ENCODE results near the gene CCNL1. TPM values are rescaled to one million over a fixed set of nuclear protein-coding genes. Genes with fewer than 3 reads are reported as not detected.

Gene CCNL1
- total and polyA plus RNA-seq, 2 donors (not counting 3 experiments of a cell fraction or from before 2014, with no cell fraction given) = 119 to 137 TPM

DNA sequence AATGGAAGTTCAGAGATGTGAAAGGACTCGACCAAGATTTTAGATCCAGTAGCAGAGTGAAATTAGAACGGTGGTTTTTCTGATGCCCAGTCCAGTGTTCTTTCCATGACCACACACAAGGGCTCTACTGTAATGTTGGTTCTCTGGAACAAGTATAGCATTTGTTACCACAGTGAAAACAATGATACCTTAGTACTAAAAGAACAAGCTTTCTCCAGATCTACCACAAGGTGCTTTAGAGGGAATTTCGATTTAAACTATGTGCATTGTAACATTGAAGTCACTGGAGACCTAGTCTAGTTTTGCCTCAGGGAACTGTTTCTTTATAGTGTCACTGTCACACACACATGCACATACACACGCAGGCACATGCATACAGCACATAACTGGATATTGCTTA lies 12.8 kb upstream of the CCNL1 start:
- Histone ChIP-seq H3K9me1 (replicated peaks; ENCODE audit: control insufficient read depth, extremely low read depth, insufficient read depth, low read length) (no peaks in the 10 kb centered on the region), H2AFZ (ENCODE audit: low read depth, low read length) (no peak overlapping the region), H3K4me3 (replicated peaks in 1 of 3; ENCODE audit: insufficient read depth in 1 of 3, low read depth in 1 of 3, low read length in 3 of 3) (no peak overlapping the region), H3K4me2 (ENCODE audit: insufficient read depth, low read length) (no peak overlapping the region), H3K27ac (ENCODE audit: insufficient read depth, low read depth, low read length) (no peak overlapping the region), H3K9me3 (replicated peaks; ENCODE audit: control insufficient read depth, insufficient read depth, low read length) (no peaks in the 10 kb centered on the region), H3K27me3 (ENCODE audit: control insufficient read depth in 2 of 2, insufficient read depth in 2 of 2, low read length in 2 of 2) (no peaks in the 10 kb centered on the region), H4K20me1 (replicated peaks; ENCODE audit: control insufficient read depth, extremely low read depth, insufficient read depth, low read length) (no peaks in the 10 kb centered on the region), H3K36me3 (ENCODE audit: control insufficient read depth in 2 of 2, extremely low read depth in 1 of 2, insufficient read depth in 2 of 2, low read length in 2 of 2) (no peaks in the 10 kb centered on the region), H3K9ac (replicated peaks; ENCODE audit: extremely low read depth, insufficient read depth, low read length) (no peak overlapping the region), H3K79me2 (ENCODE audit: control insufficient read depth, insufficient read depth, low read length) (peaks cover 11% of the 10 kb centered on the region), H3K4me1 (ENCODE audit: control insufficient read depth, extremely low read depth, insufficient read depth, low read length) (peaks cover 16% of the 10 kb centered on the region)
- dilution Hi-C loops (cut with MboI; ENCODE audit: extremely low pct_ligation_motif_present, low sequenced_read_pairs) (no loop called here), intact Hi-C loops (cut with micrococcal nuclease) (no loop called here)
- FAIRE-seq = no peak
- BruUV-seq (replicated peaks) = no TSS peak
- ChIA-PET CTCF (no interaction called here), POLR2A (no interaction called here)
- no peak for DNase-seq (ENCODE audit: low read depth, low spot score)
- TF ChIP-seq POLR2A (IDR thresholded peaks at IDR 0.05; ENCODE audit: low read depth, low read length) = no peak
- TF ChIP-seq, protein P1, sequence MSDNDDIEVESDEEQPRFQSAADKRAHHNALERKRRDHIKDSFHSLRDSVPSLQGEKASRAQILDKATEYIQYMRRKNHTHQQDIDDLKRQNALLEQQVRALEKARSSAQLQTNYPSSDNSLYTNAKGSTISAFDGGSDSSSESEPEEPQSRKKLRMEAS (IDR thresholded peaks at IDR 0.05; ENCODE audit: insufficient read depth, insufficient read length) = no peak

DNA sequence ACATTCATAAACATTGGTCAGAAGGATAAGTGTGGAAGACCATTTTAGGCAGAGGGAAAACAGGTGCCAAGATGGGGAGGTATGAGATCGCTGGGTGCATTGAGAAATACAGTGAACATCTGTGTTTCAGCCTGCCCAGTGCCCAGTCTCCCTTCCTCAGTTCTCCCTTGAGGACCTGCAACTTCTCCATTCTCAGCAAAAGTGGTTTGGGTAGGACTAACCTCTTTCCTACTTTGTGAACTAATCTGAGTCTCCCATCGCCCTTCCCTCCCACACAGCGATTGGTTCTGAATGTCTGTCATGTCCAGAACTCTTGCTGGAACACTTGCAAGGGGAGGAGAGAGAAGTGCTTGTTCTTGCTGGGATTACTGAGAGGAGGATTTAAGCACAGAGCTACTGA lies 10.9 kb upstream of the CCNL1 start:
- H3K9me1 ChIP-seq (replicated peaks; ENCODE audit: control insufficient read depth, extremely low read depth, insufficient read depth, low read length) = no peaks in the 10 kb centered on the region
- no peaks in the 10 kb centered on the region for H4K20me1 ChIP-seq (replicated peaks; ENCODE audit: control insufficient read depth, extremely low read depth, insufficient read depth, low read length)
- no peak overlapping the region for H3K4me2 ChIP-seq (ENCODE audit: insufficient read depth, low read length)
- intact Hi-C loops (cut with micrococcal nuclease) = no loop called here
- no TSS peak for BruUV-seq (replicated peaks)
- H3K27ac ChIP-seq (ENCODE audit: insufficient read depth, low read depth, low read length) = no peak overlapping the region
- no peak overlapping the region for H3K4me3 ChIP-seq (replicated peaks in 1 of 3; ENCODE audit: insufficient read depth in 1 of 3, low read depth in 1 of 3, low read length in 3 of 3)
- CTCF ChIA-PET = interaction anchor here (1.0 to 1.6 kb wide), 2 partner anchors 8 to 10 kb away, joined by 5 to 6 read pairs; no protein-coding TSS in a partner anchor
- dilution Hi-C loops (cut with MboI; ENCODE audit: extremely low pct_ligation_motif_present, low sequenced_read_pairs) = no loop called here
- no peak overlapping the region for H2AFZ ChIP-seq (ENCODE audit: low read depth, low read length)
- DNase-seq (ENCODE audit: low read depth, low spot score) (no peak), FAIRE-seq (no peak)
- H3K4me1 ChIP-seq (ENCODE audit: control insufficient read depth, extremely low read depth, insufficient read depth, low read length) = peaks cover 8% of the 10 kb centered on the region
- no peaks in the 10 kb centered on the region for H3K27me3 ChIP-seq (ENCODE audit: control insufficient read depth in 2 of 2, insufficient read depth in 2 of 2, low read length in 2 of 2)
- H3K9ac ChIP-seq (replicated peaks; ENCODE audit: extremely low read depth, insufficient read depth, low read length) = no peak overlapping the region
- no peak for TF ChIP-seq FOS (IDR thresholded peaks at IDR 0.05; ENCODE audit: borderline replicate concordance, insufficient read depth, low read length)
- TF ChIP-seq, protein P2, sequence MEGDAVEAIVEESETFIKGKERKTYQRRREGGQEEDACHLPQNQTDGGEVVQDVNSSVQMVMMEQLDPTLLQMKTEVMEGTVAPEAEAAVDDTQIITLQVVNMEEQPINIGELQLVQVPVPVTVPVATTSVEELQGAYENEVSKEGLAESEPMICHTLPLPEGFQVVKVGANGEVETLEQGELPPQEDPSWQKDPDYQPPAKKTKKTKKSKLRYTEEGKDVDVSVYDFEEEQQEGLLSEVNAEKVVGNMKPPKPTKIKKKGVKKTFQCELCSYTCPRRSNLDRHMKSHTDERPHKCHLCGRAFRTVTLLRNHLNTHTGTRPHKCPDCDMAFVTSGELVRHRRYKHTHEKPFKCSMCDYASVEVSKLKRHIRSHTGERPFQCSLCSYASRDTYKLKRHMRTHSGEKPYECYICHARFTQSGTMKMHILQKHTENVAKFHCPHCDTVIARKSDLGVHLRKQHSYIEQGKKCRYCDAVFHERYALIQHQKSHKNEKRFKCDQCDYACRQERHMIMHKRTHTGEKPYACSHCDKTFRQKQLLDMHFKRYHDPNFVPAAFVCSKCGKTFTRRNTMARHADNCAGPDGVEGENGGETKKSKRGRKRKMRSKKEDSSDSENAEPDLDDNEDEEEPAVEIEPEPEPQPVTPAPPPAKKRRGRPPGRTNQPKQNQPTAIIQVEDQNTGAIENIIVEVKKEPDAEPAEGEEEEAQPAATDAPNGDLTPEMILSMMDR (IDR thresholded peaks at IDR 0.05; ENCODE audit: extremely low read depth in 1 of 2, insufficient read depth in 1 of 2, low read depth in 1 of 2, low read length in 2 of 2) = no peak
- no peak for TF ChIP-seq MYC (IDR thresholded peaks at IDR 0.05; ENCODE audit: low read depth, low read length)
- TF ChIP-seq POLR2AphosphoS5 (IDR thresholded peaks at IDR 0.05; ENCODE audit: insufficient read depth, low read depth, low read length) = no peak
- TF ChIP-seq POLR2A (IDR thresholded peaks at IDR 0.05; ENCODE audit: low read depth, low read length) = no peak
- TF ChIP-seq, protein P1 (IDR thresholded peaks at IDR 0.05; ENCODE audit: insufficient read depth, insufficient read length) = no peak
- TF ChIP-seq JUN (IDR thresholded peaks at IDR 0.05; ENCODE audit: borderline replicate concordance, insufficient read depth, insufficient read length, low read depth) = no peak
- POLR2A ChIA-PET = interaction anchor here (0.9 kb wide), 1 partner anchor 10 kb away, joined by 3 read pairs; no protein-coding TSS in a partner anchor
- no peaks in the 10 kb centered on the region for H3K36me3 ChIP-seq (ENCODE audit: control insufficient read depth in 2 of 2, extremely low read depth in 1 of 2, insufficient read depth in 2 of 2, low read length in 2 of 2)
- H3K79me2 ChIP-seq (ENCODE audit: control insufficient read depth, insufficient read depth, low read length) = peaks cover 3% of the 10 kb centered on the region
- no peaks in the 10 kb centered on the region for H3K9me3 ChIP-seq (replicated peaks; ENCODE audit: control insufficient read depth, insufficient read depth, low read length)

Data from endothelial cell of umbilical vein (primary cell).